ENCODE results near the gene CALM1. TPM values are rescaled to one million over a fixed set of nuclear protein-coding genes. Genes with fewer than 3 reads are reported as not detected.

CALM1 gene
- total RNA-seq, 2 donors from 2014 or later: 137 to 199 TPM

- H3K27ac ChIP-seq: no peak overlapping the region
- WGBS, 2 donors: 78 to 84% methylated on average over 4 of the region's 4 CpGs
- DNase-seq (no peak), ATAC-seq (no peak)
- no peak overlapping the region for H3K4me3 ChIP-seq
- H3K9me3 ChIP-seq: no peaks in the 10 kb centered on the region
- no peaks in the 10 kb centered on the region for H3K4me1 ChIP-seq
- no peaks in the 10 kb centered on the region for H3K36me3 ChIP-seq (replicated peaks in 1 of 2; ENCODE audit: insufficient read depth in 1 of 2, low read depth in 2 of 2)
- intact Hi-C loops (cut with DNase I): no loop called here
- TF ChIP-seq POLR2A (IDR thresholded peaks at IDR 0.05): no peak
- TF ChIP-seq CTCF (IDR thresholded peaks at IDR 0.05): no peak
- peaks cover 0 to 6% of the 10 kb centered on the region in 2 donors for H3K27me3 ChIP-seq
Observed at GRCh38 chr14:90362558-90362896, 34.3 kb upstream of the CALM1 start.

GRCh38 chr14:90368946-90369721 is 27.7 kb upstream of the CALM1 start:
- DNase-seq: no peak
- intact Hi-C loops (cut with DNase I): no loop called here
- no peak for TF ChIP-seq POLR2A (IDR thresholded peaks at IDR 0.05)
- TF ChIP-seq CTCF (IDR thresholded peaks at IDR 0.05): peak in 2 of 7 experiments; percentile 15 to 24
- Histone ChIP-seq H3K27ac (no peak overlapping the region), H3K4me1 (no peaks in the 10 kb centered on the region), H3K9me3 (no peaks in the 10 kb centered on the region), H3K4me3 (no peak overlapping the region), H3K36me3 (replicated peaks in 1 of 2; ENCODE audit: insufficient read depth in 1 of 2, low read depth in 2 of 2) (no peaks in the 10 kb centered on the region), H3K27me3 (no peaks in the 10 kb centered on the region)
- ATAC-seq: no peak
- whole genome bisulfite sequencing, 2 donors: 42 to 50% methylated on average over 1 of the region's 1 CpG

- H3K4me1 ChIP-seq: no peaks in the 10 kb centered on the region
- intact Hi-C loops (cut with DNase I): no loop called here
- H3K4me3 ChIP-seq: no peak overlapping the region
- no peaks in the 10 kb centered on the region for H3K9me3 ChIP-seq
- TF ChIP-seq CTCF (IDR thresholded peaks at IDR 0.05) (no peak), POLR2A (IDR thresholded peaks at IDR 0.05) (no peak)
- no peak for ATAC-seq
- H3K27ac ChIP-seq: no peak overlapping the region
- 66 to 84% methylated on average over 6 of the region's 6 CpGs for WGBS, 2 donors
- H3K36me3 ChIP-seq (replicated peaks in 1 of 2; ENCODE audit: insufficient read depth in 1 of 2, low read depth in 2 of 2): no peaks in the 10 kb centered on the region
- DNase-seq: no peak
- no peaks in the 10 kb centered on the region for H3K27me3 ChIP-seq
Observed at GRCh38 chr14:90373887-90374286, 22.9 kb upstream of the CALM1 start.

GRCh38 chr14:90374813-90375212 is 22.0 kb upstream of the CALM1 start:
- H3K27ac ChIP-seq: no peak overlapping the region
- no peak overlapping the region for H3K4me3 ChIP-seq
- no peak for TF ChIP-seq POLR2A (IDR thresholded peaks at IDR 0.05)
- no peak for TF ChIP-seq CTCF (IDR thresholded peaks at IDR 0.05)
- no peaks in the 10 kb centered on the region for H3K27me3 ChIP-seq
- ATAC-seq (no peak), DNase-seq (no peak)
- H3K36me3 ChIP-seq (replicated peaks in 1 of 2; ENCODE audit: insufficient read depth in 1 of 2, low read depth in 2 of 2): no peaks in the 10 kb centered on the region
- intact Hi-C loops (cut with DNase I): no loop called here
- no peaks in the 10 kb centered on the region for H3K9me3 ChIP-seq
- H3K4me1 ChIP-seq: no peaks in the 10 kb centered on the region
- WGBS, 2 donors: 82 to 90% methylated on average over 4 of the region's 4 CpGs

- ATAC-seq (no peak), DNase-seq (no peak)
- Histone ChIP-seq H3K36me3 (replicated peaks in 1 of 2; ENCODE audit: insufficient read depth in 1 of 2, low read depth in 2 of 2) (no peaks in the 10 kb centered on the region), H3K4me1 (peaks cover 1% of the 10 kb centered on the region), H3K27ac (no peak overlapping the region), H3K27me3 (no peaks in the 10 kb centered on the region), H3K9me3 (no peaks in the 10 kb centered on the region), H3K4me3 (no peak overlapping the region)
- intact Hi-C loops (cut with DNase I): no loop called here
- TF ChIP-seq POLR2A (IDR thresholded peaks at IDR 0.05) (no peak), CTCF (IDR thresholded peaks at IDR 0.05) (no peak)
- 56 to 74% methylated on average over 4 of the region's 4 CpGs for WGBS, 2 donors
Observed at GRCh38 chr14:90375934-90376333, 20.9 kb upstream of the CALM1 start.

Measured in body of pancreas (tissue), 4 donors.